BLaER1 (cell line): ENCODE measurements around the gene NSD2.

Source experiments
- H3K27ac ChIP-seq: shearing (Covaris generic); formaldehyde crosslinking; 2 replicates; pipeline ENCODE4 v1.8.1; 2022
- H3K27me3 ChIP-seq: shearing (Covaris generic); formaldehyde crosslinking; 2 replicates; pipeline ENCODE4 v1.8.1; 2022
- H3K36me3 ChIP-seq: shearing (Covaris generic); formaldehyde crosslinking; 2 replicates; pipeline ENCODE4 v1.8.1; 2022
- H3K4me1 ChIP-seq: shearing (Covaris generic); formaldehyde crosslinking; 2 replicates; pipeline ENCODE4 v1.8.1; 2022
- H3K4me2 ChIP-seq: shearing (Covaris generic); formaldehyde crosslinking; 2 replicates; pipeline ENCODE4 v1.8.1; 2022
- H3K4me3 ChIP-seq: shearing (Covaris generic); formaldehyde crosslinking; 2 replicates; pipeline ENCODE4 v1.8.1; 2022
- H3K9ac ChIP-seq: shearing (Covaris generic); formaldehyde crosslinking; 2 replicates; pipeline ENCODE4 v1.8.1; 2022
- H3K9me3 ChIP-seq: shearing (Covaris generic); formaldehyde crosslinking; 2 replicates; pipeline ENCODE4 v1.8.1; 2022
- H4K20me1 ChIP-seq: shearing (Covaris generic); formaldehyde crosslinking; 2 replicates; pipeline ENCODE4 v1.8.1; 2022
- Cebpa-rat ChIP-seq: shearing (Covaris generic); IDR thresholded peaks from 2 replicates; pipeline ENCODE4 v1.8.1; 2022

NSD2 gene

GRCh38 chr4:1872870-1873269 lies 1.7 kb downstream of the NSD2 start:
- TF ChIP-seq Cebpa-rat = no peak
- peak overlapping the region; percentile 97 for H3K9ac ChIP-seq
- H3K36me3 ChIP-seq = peaks cover 13% of the 10 kb centered on the region
- H4K20me1 ChIP-seq = peaks cover 53% of the 10 kb centered on the region
- peak overlapping the region; percentile 90 for H3K4me2 ChIP-seq
- H3K27ac ChIP-seq = peak overlapping the region; percentile 19
- H3K9me3 ChIP-seq = no peaks in the 10 kb centered on the region
- H3K4me1 ChIP-seq = peaks cover 47% of the 10 kb centered on the region
- H3K4me3 ChIP-seq = peak overlapping the region; percentile 93
- H3K27me3 ChIP-seq = no peaks in the 10 kb centered on the region

DNA sequence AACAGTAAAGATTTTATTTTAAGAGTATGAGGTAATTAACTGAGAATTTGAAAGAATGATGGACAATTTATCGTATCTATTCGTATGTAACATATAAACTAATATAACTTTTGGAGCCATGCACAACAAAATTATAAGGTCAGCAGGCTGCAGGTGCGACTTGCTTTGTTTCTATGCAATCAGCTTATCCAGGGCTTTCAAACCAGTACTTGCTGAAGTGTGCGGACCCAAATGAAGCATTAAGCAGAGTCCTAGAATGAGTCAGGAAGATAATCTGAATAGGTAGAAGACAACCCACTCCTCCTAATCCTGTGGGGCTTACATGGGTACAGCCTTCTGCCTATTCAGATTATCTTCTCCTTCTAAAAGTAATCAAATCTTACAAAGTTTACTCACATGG lies 2.1 kb downstream of the NSD2 start:
- TF ChIP-seq Cebpa-rat = no peak
- Histone ChIP-seq H3K9ac (peak overlapping the region; percentile 97), H3K36me3 (peaks cover 13% of the 10 kb centered on the region), H4K20me1 (peaks cover 57% of the 10 kb centered on the region), H3K4me1 (peaks cover 47% of the 10 kb centered on the region), H3K9me3 (no peaks in the 10 kb centered on the region), H3K27ac (peak overlapping the region; percentile 19; the same call in 1 of the 2 replicates), H3K4me3 (0 out of 2 replicates have a peak overlapping the region, but pooled peaks have one; percentile 93), H3K4me2 (peak overlapping the region; percentile 90), H3K27me3 (no peaks in the 10 kb centered on the region)

GRCh38 chr4:1873776-1874175 lies 2.6 kb downstream of the NSD2 start:
- TF ChIP-seq Cebpa-rat = no peak
- H3K4me3 ChIP-seq = no peak overlapping the region
- H3K4me2 ChIP-seq = peak overlapping the region; percentile 90
- peaks cover 47% of the 10 kb centered on the region for H3K4me1 ChIP-seq
- H4K20me1 ChIP-seq = peaks cover 62% of the 10 kb centered on the region
- H3K9me3 ChIP-seq = no peaks in the 10 kb centered on the region
- no peaks in the 10 kb centered on the region for H3K27me3 ChIP-seq
- H3K27ac ChIP-seq = 0 out of 2 replicates have a peak overlapping the region, but pooled peaks have one; percentile 19
- no peak overlapping the region for H3K9ac ChIP-seq
- peaks cover 13% of the 10 kb centered on the region for H3K36me3 ChIP-seq

- peak overlapping the region; percentile 90; the same call in 1 of the 2 replicates for H3K4me2 ChIP-seq
Observed at GRCh38 chr4:1874201-1874600, 3.0 kb downstream of the NSD2 start.

GRCh38 chr4:1879485-1879884 lies 8.3 kb downstream of the NSD2 start:
- H3K36me3 ChIP-seq = peaks cover 31% of the 10 kb centered on the region
- TF ChIP-seq Cebpa-rat = no peak
- H3K9me3 ChIP-seq = no peaks in the 10 kb centered on the region
- no peak overlapping the region for H3K9ac ChIP-seq
- peaks cover 48% of the 10 kb centered on the region for H3K4me1 ChIP-seq
- no peak overlapping the region for H3K4me3 ChIP-seq
- H4K20me1 ChIP-seq = peaks cover 100% of the 10 kb centered on the region
- no peak overlapping the region for H3K27ac ChIP-seq
- no peaks in the 10 kb centered on the region for H3K27me3 ChIP-seq
- H3K4me2 ChIP-seq = no peak overlapping the region

More at GRCh38 chr4:1874201-1874600, 3.0 kb downstream of the NSD2 start:
- TF ChIP-seq Cebpa-rat = no peak
- H3K9ac ChIP-seq = 0 out of 2 replicates have a peak overlapping the region, but pooled peaks have one; percentile 24
- peaks cover 47% of the 10 kb centered on the region for H3K4me1 ChIP-seq
- no peaks in the 10 kb centered on the region for H3K27me3 ChIP-seq
- peaks cover 66% of the 10 kb centered on the region for H4K20me1 ChIP-seq
- peaks cover 13% of the 10 kb centered on the region for H3K36me3 ChIP-seq
- H3K4me3 ChIP-seq = no peak overlapping the region
- H3K9me3 ChIP-seq = no peaks in the 10 kb centered on the region
- H3K27ac ChIP-seq = no peak overlapping the region

DNA sequence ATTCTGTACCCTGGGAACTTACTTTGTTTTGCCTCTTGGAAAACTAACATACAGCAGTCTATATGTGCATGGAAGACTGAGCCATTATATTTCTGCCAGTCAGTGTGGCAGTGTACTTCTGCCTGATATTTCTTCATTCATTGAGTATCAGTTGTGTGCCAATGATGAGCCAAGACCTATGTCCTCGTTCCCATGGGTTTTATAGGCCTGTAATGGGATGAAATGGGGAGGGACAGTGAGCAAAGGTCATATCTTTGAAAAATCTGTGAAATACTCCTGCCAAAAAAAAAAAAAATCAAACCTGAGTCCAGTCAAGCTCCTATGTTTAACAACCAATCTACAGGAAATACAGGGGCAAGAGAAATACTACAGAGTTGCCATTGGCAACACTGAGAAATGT lies 9.1 kb downstream of the NSD2 start:
- H3K4me2 ChIP-seq = no peak overlapping the region
- peaks cover 31% of the 10 kb centered on the region for H3K36me3 ChIP-seq

GRCh38 chr4:1882850-1883271 lies 11.7 kb downstream of the NSD2 start:
- Histone ChIP-seq H3K9ac (no peak overlapping the region), H4K20me1 (peaks cover 100% of the 10 kb centered on the region), H3K4me3 (no peak overlapping the region), H3K4me1 (peaks cover 63% of the 10 kb centered on the region), H3K36me3 (peaks cover 32% of the 10 kb centered on the region), H3K4me2 (no peak overlapping the region), H3K9me3 (no peaks in the 10 kb centered on the region), H3K27ac (no peak overlapping the region), H3K27me3 (no peaks in the 10 kb centered on the region)
- no peak for TF ChIP-seq Cebpa-rat

More for the DNA sequence above, 9.1 kb downstream of the NSD2 start:
- no peak for TF ChIP-seq Cebpa-rat
- H3K9me3 ChIP-seq = no peaks in the 10 kb centered on the region
- no peak overlapping the region for H3K4me3 ChIP-seq
- H3K4me1 ChIP-seq = peaks cover 48% of the 10 kb centered on the region
- H4K20me1 ChIP-seq = peaks cover 100% of the 10 kb centered on the region
- no peaks in the 10 kb centered on the region for H3K27me3 ChIP-seq
- H3K9ac ChIP-seq = no peak overlapping the region
- no peak overlapping the region for H3K27ac ChIP-seq

DNA sequence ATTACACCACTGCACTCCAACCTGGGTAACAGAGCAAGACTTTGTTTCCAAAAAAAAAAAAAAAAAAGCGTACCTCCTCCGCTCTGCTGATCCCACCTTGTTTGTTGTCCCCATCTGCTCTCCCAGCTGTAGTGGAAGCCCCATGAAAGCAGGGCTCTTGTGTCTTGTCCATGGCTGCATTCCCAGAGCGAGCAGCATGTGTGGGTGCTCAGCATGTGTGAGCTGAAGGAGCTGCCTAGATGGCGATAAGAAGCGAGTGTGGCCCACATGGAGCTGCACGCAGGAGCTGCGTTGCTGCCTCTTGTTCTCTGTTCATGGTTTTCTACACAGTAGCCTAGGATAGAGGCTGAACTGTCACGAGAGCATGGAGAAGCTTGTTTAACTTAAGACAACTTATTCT lies 12.4 kb downstream of the NSD2 start:
- Histone ChIP-seq H3K4me1 (peaks cover 64% of the 10 kb centered on the region), H3K36me3 (peaks cover 32% of the 10 kb centered on the region), H3K9ac (no peak overlapping the region), H3K27ac (no peak overlapping the region), H3K4me2 (no peak overlapping the region), H3K27me3 (no peaks in the 10 kb centered on the region), H4K20me1 (peaks cover 100% of the 10 kb centered on the region), H3K4me3 (no peak overlapping the region), H3K9me3 (no peaks in the 10 kb centered on the region)
- TF ChIP-seq Cebpa-rat = no peak

GRCh38 chr4:1885414-1885813 lies 14.2 kb downstream of the NSD2 start:
- Histone ChIP-seq H3K27ac (no peak overlapping the region), H3K9me3 (no peaks in the 10 kb centered on the region), H3K36me3 (peaks cover 41% of the 10 kb centered on the region), H4K20me1 (peaks cover 100% of the 10 kb centered on the region), H3K4me3 (no peak overlapping the region), H3K4me2 (0 out of 2 replicates have a peak overlapping the region, but pooled peaks have one; percentile 19), H3K9ac (peak overlapping the region; percentile 34; the same call in 1 of the 2 replicates), H3K27me3 (no peaks in the 10 kb centered on the region), H3K4me1 (peaks cover 51% of the 10 kb centered on the region)
- TF ChIP-seq Cebpa-rat = no peak

GRCh38 chr4:1887052-1887451 lies 15.9 kb downstream of the NSD2 start:
- Histone ChIP-seq H3K9ac (no peak overlapping the region), H4K20me1 (peaks cover 100% of the 10 kb centered on the region), H3K36me3 (peaks cover 45% of the 10 kb centered on the region), H3K4me1 (peaks cover 39% of the 10 kb centered on the region), H3K4me2 (no peak overlapping the region; the same call in 1 of the 2 replicates), H3K9me3 (no peaks in the 10 kb centered on the region), H3K27ac (no peak overlapping the region), H3K27me3 (no peaks in the 10 kb centered on the region), H3K4me3 (no peak overlapping the region)
- no peak for TF ChIP-seq Cebpa-rat
